A549 (cell line): ENCODE measurements around the gene SERF2. TPM values are rescaled to one million over a fixed set of nuclear protein-coding genes. Genes with fewer than 3 reads are reported as not detected.

Experiments used
- ATAC-seq, 2 experiments: fragments of 200-7000 bp in 1 of 2; fragments of >200 bp in 1 of 2; cut with Nextera tagmentation in 1 of 2; cut with Tn5 transposase in 1 of 2; 3 replicates each; pipeline versions ENCODE4 v1.8.0 to v1.9.1; 2018 to 2020; ENCODE audit warnings: mild to moderate bottlenecking in 1 of 2, moderate library complexity in 1 of 2
- CTCF ChIA-PET: fragments of 300-600 bp; sonication (Branson Sonifier 250); formaldehyde crosslinking; extraction: SDS; loops from one replicate; lab custom pipeline; 2021; ENCODE audit warnings: antibody characterized with exemption, inconsistent platforms; lab: Yijun Ruan, JAX
- POLR2A ChIA-PET: fragments of 350-600 bp; formaldehyde crosslinking; extraction: SDS; loops from one replicate; lab custom pipeline; 2021; ENCODE audit warnings: antibody characterized with exemption, inconsistent platforms; lab: Yijun Ruan, JAX
- DNase-seq, 2 experiments: peaks; one replicate each; pipeline versions ENCODE4 v3.0.0 to v3.0.0-alpha.2; 2011 to 2016; ENCODE audit warnings: low read depth in 1 of 2, low spot score in 1 of 2
- FAIRE-seq: peaks from 2 replicates; lab custom pipeline; 2011; peaks lifted over from hg19 to GRCh38; lab: Jason Lieb, UNC
- H3K27ac ChIP-seq, 2 experiments: fragments of >200 bp; sonication (Bioruptor Twin); formaldehyde crosslinking; 3 replicates each; pipeline ENCODE4 v1.5.1; 2016 to 2017
- H3K4me1 ChIP-seq: fragments of >200 bp; sonication (Bioruptor Twin); formaldehyde crosslinking; 3 replicates; pipeline ENCODE4 v1.6.1; 2016
- H3K4me2 ChIP-seq: fragments of >200 bp; sonication (Bioruptor Twin); formaldehyde crosslinking; 3 replicates; pipeline ENCODE4 v1.6.1; 2016
- H3K4me3 ChIP-seq: fragments of >200 bp; sonication (Bioruptor Twin); formaldehyde crosslinking; 3 replicates; pipeline ENCODE4 v1.5.1; 2016
- H3K9me3 ChIP-seq: fragments of >200 bp; sonication (Bioruptor Twin); formaldehyde crosslinking; 3 replicates; pipeline ENCODE4 v1.6.1; 2016
- BHLHE40 ChIP-seq: IDR thresholded peaks from 2 replicates; pipeline ENCODE4 v1.6.1; 2012; ENCODE audit warnings: low read depth, low read length, inconsistent platforms
- CBX2 ChIP-seq: fragments of 200-600 bp; sonication (generic); IDR thresholded peaks from 2 replicates; pipeline ENCODE4 v1.6.1; 2016; ENCODE audit warnings: low read depth, mild to moderate bottlenecking, borderline replicate concordance
- CHD2 ChIP-seq: fragments of 150-350 bp; IDR thresholded peaks from 2 replicates; pipeline ENCODE4 v1.6.1; 2014; ENCODE audit warnings: low read length; ENCODE audit not compliant: partially characterized antibody
- CHD4 ChIP-seq: fragments of 200-600 bp; sonication (generic); IDR thresholded peaks from 2 replicates; pipeline ENCODE4 v1.6.1; 2016; ENCODE audit warnings: antibody characterized with exemption, mild to moderate bottlenecking, borderline replicate concordance
- E2F6 ChIP-seq: IDR thresholded peaks from 2 replicates; pipeline ENCODE4 v1.6.1; 2012; ENCODE audit warnings: low read depth, borderline replicate concordance
- EHMT2 ChIP-seq: fragments of 200-600 bp; sonication (generic); IDR thresholded peaks from 2 replicates; pipeline ENCODE4 v1.6.1; 2016; ENCODE audit warnings: antibody characterized with exemption, low read depth, mild to moderate bottlenecking, moderate library complexity
- EP300 ChIP-seq, 2 experiments: fragments of >200 bp; sonication (Bioruptor Twin); formaldehyde crosslinking; IDR thresholded peaks; 2 replicates in 1 of 2; 3 replicates in 1 of 2; pipeline ENCODE4 v1.6.1; 2016 to 2017
- ESRRA ChIP-seq: fragments of 150-350 bp; IDR thresholded peaks from 2 replicates; pipeline ENCODE4 v1.6.1; 2014; ENCODE audit warnings: mild to moderate bottlenecking, low read length, borderline replicate concordance
- FOSL2 ChIP-seq, 2 experiments: fragments of 450-650 bp in 1 of 2; fragments of >200 bp in 1 of 2; sonication (Bioruptor Twin) in 1 of 2; formaldehyde crosslinking; IDR thresholded peaks; 2 replicates each; pipeline versions ENCODE4 v1.5.0 to v1.6.1; 2016 to 2020; ENCODE audit warnings: mild to moderate bottlenecking in 1 of 2, moderate library complexity in 1 of 2
- GATA3 ChIP-seq: IDR thresholded peaks from 2 replicates; pipeline ENCODE4 v1.6.1; 2012; ENCODE audit warnings: borderline replicate concordance
- HES2 ChIP-seq: fragments of >200 bp; sonication (Bioruptor Twin); formaldehyde crosslinking; IDR thresholded peaks from 2 replicates; pipeline ENCODE4 v1.6.1; 2016
- HEYL ChIP-seq: fragments of 250-450 bp; sonication (Bioruptor Pico); IDR thresholded peaks from 2 replicates; pipeline ENCODE4 v1.8.0; 2021; ENCODE audit warnings: mild to moderate bottlenecking, moderate library complexity
- HOXA7 ChIP-seq: fragments of 250-450 bp; sonication (Bioruptor Pico); IDR thresholded peaks from 2 replicates; pipeline ENCODE4 v1.5.0; 2020; ENCODE audit warnings: mild to moderate bottlenecking, moderate library complexity
- HOXB13 ChIP-seq: fragments of 250-450 bp; sonication (Bioruptor Pico); IDR thresholded peaks from 2 replicates; pipeline ENCODE4 v1.5.0; 2020; ENCODE audit warnings: low read depth, mild to moderate bottlenecking, moderate library complexity
- HOXB5 ChIP-seq: fragments of 250-450 bp; sonication (Bioruptor Pico); IDR thresholded peaks from 2 replicates; pipeline ENCODE4 v1.5.0; 2020; ENCODE audit warnings: mild to moderate bottlenecking, moderate library complexity
- JUN ChIP-seq, 2 experiments: fragments of >200 bp; sonication (Bioruptor Twin); formaldehyde crosslinking; IDR thresholded peaks; 2 replicates in 1 of 2; 3 replicates in 1 of 2; pipeline ENCODE4 v1.6.1; 2016 to 2017
- JUNB ChIP-seq: fragments of >200 bp; sonication (Bioruptor Twin); formaldehyde crosslinking; IDR thresholded peaks from 2 replicates; pipeline ENCODE4 v1.6.1; 2016
- MAFK ChIP-seq: fragments of 450-650 bp; IDR thresholded peaks from 2 replicates; pipeline ENCODE4 v1.6.1; 2014; ENCODE audit not compliant: partially characterized antibody
- MYC ChIP-seq: IDR thresholded peaks from 2 replicates; pipeline ENCODE4 v1.6.1; 2012; ENCODE audit warnings: mild to moderate bottlenecking, inconsistent platforms, low read length, improper control_type of control experiment, borderline replicate concordance
- NFE2L2 ChIP-seq: fragments of 150-350 bp; conservative IDR thresholded peaks from 2 replicates; pipeline ENCODE4 v1.6.1; 2014; ENCODE audit warnings: low read length
- NPAS2 ChIP-seq: fragments of 250-450 bp; sonication (Bioruptor Pico); IDR thresholded peaks from 2 replicates; pipeline ENCODE4 v1.8.0; 2022; ENCODE audit warnings: mild to moderate bottlenecking, moderate library complexity, borderline replicate concordance
- PBX3 ChIP-seq: IDR thresholded peaks from 2 replicates; pipeline ENCODE4 v1.6.1; 2012
- PHF8 ChIP-seq: fragments of 200-600 bp; sonication (generic); IDR thresholded peaks from 2 replicates; pipeline ENCODE4 v1.6.1; 2016; ENCODE audit warnings: low read depth, mild to moderate bottlenecking, antibody characterized with exemption, moderate library complexity, borderline replicate concordance
- RAD21 ChIP-seq, 2 experiments: fragments of >200 bp in 1 of 2; sonication (Bioruptor Twin) in 1 of 2; formaldehyde crosslinking in 1 of 2; IDR thresholded peaks in 1 of 2; conservative IDR thresholded peaks in 1 of 2; 2 replicates in 1 of 2; 3 replicates in 1 of 2; pipeline ENCODE4 v1.6.1; 2012 to 2018; ENCODE audit warnings: inconsistent platforms in 1 of 2
- RARB ChIP-seq: fragments of 250-450 bp; sonication (Bioruptor Pico); IDR thresholded peaks from 2 replicates; pipeline ENCODE4 v1.8.0; 2021; ENCODE audit warnings: mild to moderate bottlenecking, moderate library complexity
- RCOR1 ChIP-seq: fragments of 150-350 bp; IDR thresholded peaks from 2 replicates; pipeline ENCODE4 v1.6.1; 2014; ENCODE audit warnings: antibody characterized with exemption, low read length, low read depth
- SMC3 ChIP-seq: fragments of >200 bp; sonication (Bioruptor Twin); formaldehyde crosslinking; IDR thresholded peaks from 3 replicates; pipeline ENCODE4 v1.6.1; 2018; ENCODE audit warnings: inconsistent platforms
- SREBF2 ChIP-seq: fragments of 450-650 bp; IDR thresholded peaks from 2 replicates; pipeline ENCODE4 v1.6.1; 2014; ENCODE audit warnings: mild to moderate bottlenecking, moderate library complexity
- TFCP2L1 ChIP-seq: fragments of 250-450 bp; sonication (Bioruptor Pico); IDR thresholded peaks from 2 replicates; pipeline ENCODE4 v1.5.0; 2021; ENCODE audit warnings: mild to moderate bottlenecking
- TP53 ChIP-seq: fragments of 250-450 bp; sonication (Bioruptor Pico); IDR thresholded peaks from 2 replicates; pipeline ENCODE4 v1.5.0; 2021; ENCODE audit warnings: mild to moderate bottlenecking, moderate library complexity
- USF2 ChIP-seq: fragments of 450-650 bp; IDR thresholded peaks from 2 replicates; pipeline ENCODE4 v1.6.1; 2014; ENCODE audit warnings: antibody characterized with exemption
- ZC3H11A ChIP-seq: fragments of 450-650 bp; IDR thresholded peaks from 2 replicates; pipeline ENCODE4 v1.6.1; 2014; ENCODE audit warnings: antibody characterized with exemption, mild to moderate bottlenecking
- ZNF302 ChIP-seq: fragments of 250-450 bp; sonication (Bioruptor Pico); IDR thresholded peaks from 2 replicates; pipeline ENCODE4 v1.9.0; 2021; ENCODE audit warnings: inconsistent platforms, mild to moderate bottlenecking, moderate library complexity
- WGBS: methylation state at CpG from one replicate; pipeline ENCODE4 v1.1.6; 2017; ENCODE audit errors: missing lambda C conversion rate; 5-methylcytosine and 5-hydroxymethylcytosine counted together
- polyA minus RNA-seq: library from RNA; depleted of rRNA, polyadenylated mRNA; stranded (reverse); fragments of >200 nt; gene quantifications from 2 replicates; pipeline ENCODE4 v1.2.3, GENCODE V29; 2011; rRNA and poly(A)+ RNA removed
- polyA plus RNA-seq, 4 experiments: library from polyadenylated mRNA; depleted of rRNA in 3 of 4; stranded (reverse); fragments of >200 nt; fragmentation: RNase III in 1 of 4; extraction: RNeasy Plus Mini Kit Qiagen cat#74134 plus additional on column Dnase treatment in 1 of 4; gene quantifications; 2 replicates in 3 of 4; 3 replicates in 1 of 4; pipeline ENCODE4 v1.2.3, GENCODE V29; 2011 to 2017
- TF ChIP-seq, protein P1 (sequence below): fragments of >200 bp; sonication (Bioruptor Twin); formaldehyde crosslinking; IDR thresholded peaks from 3 replicates; pipeline ENCODE4 v1.6.1; 2016
- TF ChIP-seq, protein P2 (sequence below): fragments of 250-450 bp; sonication (Bioruptor Pico); IDR thresholded peaks from 2 replicates; pipeline ENCODE4 v1.5.0; 2020; ENCODE audit warnings: low read depth, mild to moderate bottlenecking, moderate library complexity

The SERF2 gene
- polyA plus RNA-seq (2011; rRNA removed) = 317 and 464 TPM in 2 replicates
- 965 and 1,293 TPM in 2 replicates for polyA plus RNA-seq (2012; cell fraction: cytosol; rRNA removed)
- polyA plus RNA-seq (2012; cell fraction: nucleus; rRNA removed) = 504 and 524 TPM in 2 replicates
- polyA plus RNA-seq (2017; fragmentation: RNase III; extraction: RNeasy Plus Mini Kit Qiagen cat#74134 plus additional on column Dnase treatment) = 569 to 597 TPM (median 576 TPM) in 3 replicates
- 223 and 293 TPM in 2 replicates for polyA minus RNA-seq

DNA sequence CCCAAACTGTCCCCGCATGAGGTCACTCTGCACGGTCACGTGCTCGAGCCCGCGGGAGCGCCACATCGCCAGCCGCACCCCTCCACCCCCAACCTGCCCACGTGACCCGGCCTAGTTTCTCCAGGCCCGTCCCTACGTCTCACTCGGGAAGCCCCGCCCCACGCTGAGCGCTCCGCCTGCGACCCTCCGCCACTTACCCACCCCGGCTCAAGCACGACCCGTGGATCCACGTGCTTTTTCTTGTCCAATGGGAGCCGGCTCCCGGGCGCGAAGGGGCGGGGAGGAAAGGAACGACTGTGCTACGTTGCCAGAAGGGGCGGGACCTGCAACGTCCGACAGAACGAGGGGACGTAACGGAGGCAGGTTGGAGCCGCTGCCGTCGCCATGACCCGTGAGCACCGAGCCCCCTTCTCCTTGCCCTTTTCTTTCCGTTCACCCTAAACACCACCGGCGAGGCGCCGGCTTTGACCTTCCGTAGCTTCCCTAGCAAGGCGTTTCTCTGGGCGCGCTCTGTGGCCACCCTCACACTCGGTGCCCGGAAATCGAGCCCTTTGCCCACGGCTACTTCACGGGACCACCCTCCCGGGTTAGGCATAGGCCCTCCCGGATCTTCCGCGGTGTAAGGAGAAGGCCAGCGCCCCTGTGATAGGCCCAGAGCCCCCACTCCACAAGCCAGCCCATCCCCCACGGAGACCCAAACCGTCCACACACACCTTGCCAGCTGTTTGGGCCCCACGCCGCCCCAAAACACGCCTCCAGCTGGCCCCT, at the start of gene SERF2:
Gene SERF2, plus strand, starts transcription at position 328 of the 768 bp plus-strand sequence. Its CDS starts 57 bp downstream, at position 385.
- H3K9me3 ChIP-seq = no peaks in the 10 kb centered on the region
- H3K27ac ChIP-seq = peak within 1 kb of the TSS; percentile 97 to 100
- ChIA-PET CTCF (interaction anchor here (0.8 to 6.5 kb wide), 3 partner anchors 14 to 30 kb away, joined by 3 to 47 read pairs (median 5); partner anchors contain the start of gene ELL3), POLR2A (interaction anchor here (0.7 to 0.8 kb wide), 2 partner anchors 8 to 15 kb away, joined by 3 read pairs; partner anchors contain the start of genes ELL3, HYPK and SERINC4)
- DNase-seq (peak; percentile 97 to 99), ATAC-seq (peak; percentile 91 to 95), FAIRE-seq (no peak)
- H3K4me3 ChIP-seq = peak within 1 kb of the TSS; percentile 100
- 0% methylated on average over 7 of the region's 66 CpGs for WGBS
- H3K4me2 ChIP-seq = peak within 1 kb of the TSS; percentile 88
- peaks cover 16% of the 10 kb centered on the region; the same call in 2 of the 3 replicates for H3K4me1 ChIP-seq
- no peak for TF ChIP-seq SREBF2
- TF ChIP-seq, protein P1, sequence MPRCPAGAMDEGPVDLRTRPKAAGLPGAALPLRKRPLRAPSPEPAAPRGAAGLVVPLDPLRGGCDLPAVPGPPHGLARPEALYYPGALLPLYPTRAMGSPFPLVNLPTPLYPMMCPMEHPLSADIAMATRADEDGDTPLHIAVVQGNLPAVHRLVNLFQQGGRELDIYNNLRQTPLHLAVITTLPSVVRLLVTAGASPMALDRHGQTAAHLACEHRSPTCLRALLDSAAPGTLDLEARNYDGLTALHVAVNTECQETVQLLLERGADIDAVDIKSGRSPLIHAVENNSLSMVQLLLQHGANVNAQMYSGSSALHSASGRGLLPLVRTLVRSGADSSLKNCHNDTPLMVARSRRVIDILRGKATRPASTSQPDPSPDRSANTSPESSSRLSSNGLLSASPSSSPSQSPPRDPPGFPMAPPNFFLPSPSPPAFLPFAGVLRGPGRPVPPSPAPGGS = peak; percentile 64; the same call in 1 of the 3 replicates
- no peak for TF ChIP-seq HOXB13 (CRISPR knock-in tag)
- peak in 1 of 2 experiments; percentile 61; a peak in 2 of 5 replicates for TF ChIP-seq JUN (IDR thresholded peaks at IDR 0.05)
- no peak for TF ChIP-seq TP53 (CRISPR knock-in tag)
- no peak for TF ChIP-seq ZC3H11A
- 0 out of 2 replicates have a peak, but pooled peaks have one; percentile 42 for TF ChIP-seq MYC
- no peak for TF ChIP-seq CBX2
- no peak for TF ChIP-seq ESRRA
- TF ChIP-seq ZNF302 (CRISPR knock-in tag) = no peak
- peak; percentile 75 for TF ChIP-seq PHF8
- TF ChIP-seq BHLHE40 = peak; percentile 52; the same call in 1 of the 2 replicates
- no peak for TF ChIP-seq RAD21 (conservative IDR thresholded peaks at IDR 0.05 in 1 of 2, IDR thresholded peaks at IDR 0.05 in 1 of 2)
- peak; percentile 99 for TF ChIP-seq USF2
- no peak for TF ChIP-seq HOXA7 (CRISPR knock-in tag)
- TF ChIP-seq HOXB5 (CRISPR knock-in tag) = no peak
- TF ChIP-seq NPAS2 = peak; percentile 87
- TF ChIP-seq MAFK = no peak
- no peak for TF ChIP-seq EHMT2
- no peak for TF ChIP-seq NFE2L2
- TF ChIP-seq FOSL2 (IDR thresholded peaks at IDR 0.05) = no peak
- 0 out of 2 replicates have a peak, but pooled peaks have one; percentile 6 for TF ChIP-seq FOSL2 (CRISPR knock-in tag; IDR thresholded peaks at IDR 0.05)
- no peak for TF ChIP-seq PBX3
- no peak for TF ChIP-seq SMC3
- TF ChIP-seq HEYL (CRISPR knock-in tag) = no peak
- no peak for TF ChIP-seq RCOR1
- TF ChIP-seq E2F6 = peak; percentile 75; the same call in 1 of the 2 replicates
- no peak for TF ChIP-seq CHD2
- TF ChIP-seq, protein P2, sequence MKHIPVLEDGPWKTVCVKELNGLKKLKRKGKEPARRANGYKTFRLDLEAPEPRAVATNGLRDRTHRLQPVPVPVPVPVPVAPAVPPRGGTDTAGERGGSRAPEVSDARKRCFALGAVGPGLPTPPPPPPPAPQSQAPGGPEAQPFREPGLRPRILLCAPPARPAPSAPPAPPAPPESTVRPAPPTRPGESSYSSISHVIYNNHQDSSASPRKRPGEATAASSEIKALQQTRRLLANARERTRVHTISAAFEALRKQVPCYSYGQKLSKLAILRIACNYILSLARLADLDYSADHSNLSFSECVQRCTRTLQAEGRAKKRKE (CRISPR knock-in tag) = no peak
- TF ChIP-seq GATA3 = no peak
- TF ChIP-seq EP300 (IDR thresholded peaks at IDR 0.05) = no peak
- TF ChIP-seq JUNB = no peak
- TF ChIP-seq TFCP2L1 (CRISPR knock-in tag) = no peak
- no peak for TF ChIP-seq RARB
- TF ChIP-seq HES2 = no peak
- TF ChIP-seq CHD4 = no peak
